ENCODE results near the gene RPA1. TPM values are rescaled to one million over a fixed set of nuclear protein-coding genes. Genes with fewer than 3 reads are reported as not detected.

RPA1 gene
- total RNA-seq, 1 experiment from 2014 or later = 198 TPM

DNA sequence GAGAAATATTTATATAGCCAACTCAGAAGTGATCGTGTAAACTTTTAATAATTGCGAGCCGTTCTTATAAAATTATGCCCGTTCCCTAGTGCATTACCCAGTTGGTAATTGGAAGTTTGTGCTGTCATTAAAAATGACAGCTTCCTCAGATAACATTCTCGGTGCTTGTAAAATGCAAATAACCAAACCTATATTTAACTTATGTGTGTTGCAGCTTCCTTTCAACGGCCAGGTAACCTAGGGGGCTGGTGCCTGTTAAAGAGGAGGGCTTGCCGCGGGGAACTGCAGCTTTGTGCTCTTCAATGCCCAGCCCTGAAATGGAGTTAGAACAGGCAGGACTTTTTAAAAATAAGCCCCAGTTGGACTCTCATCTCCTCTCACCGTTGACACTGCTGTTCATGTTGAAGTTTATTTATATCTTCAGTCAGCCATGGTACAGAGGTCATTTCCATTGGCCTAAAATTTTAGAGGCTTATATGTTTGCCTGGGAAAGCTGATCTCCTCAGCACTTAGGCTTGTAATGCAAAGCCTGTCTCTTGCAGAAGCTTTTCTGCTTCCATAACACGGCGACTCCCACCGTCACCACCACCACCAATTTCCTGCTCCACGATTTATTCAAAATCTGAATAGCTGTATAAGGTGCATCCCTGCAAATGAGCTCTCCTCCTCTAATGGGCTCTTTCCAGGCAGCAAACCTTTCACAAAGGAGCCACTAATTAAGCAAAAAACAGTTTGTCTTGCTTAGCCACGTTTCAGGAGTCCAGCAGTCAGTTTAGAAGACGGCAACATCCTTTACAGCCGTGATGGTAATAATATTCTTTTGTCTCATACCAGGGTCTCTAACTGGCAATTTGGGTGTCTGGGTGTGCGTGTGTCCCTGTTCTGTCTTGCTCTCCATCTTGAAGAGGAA is 74.7 kb downstream of the RPA1 start:
- H3K4me1 ChIP-seq (ENCODE audit: control insufficient read depth in 1 of 2, insufficient read depth in 2 of 2, low read length in 2 of 2) = no peaks in the 10 kb centered on the region; a peak in 1 of 4 replicates
- H3K27ac ChIP-seq (ENCODE audit: low read depth, low read length) = no peak overlapping the region
- RAD21 ChIA-PET (ENCODE audit: low non-redundant PET in 1 of 2, low total read pairs in 2 of 2, uncharacterized antibody in 2 of 2, unreplicated experiment in 2 of 2) = no interaction called here
- DNase-seq (ENCODE audit: low read depth, low spot score) (no peak), ATAC-seq (no peak)
- no peak overlapping the region for H3K4me3 ChIP-seq (replicated peaks in 1 of 2; ENCODE audit: low read depth in 1 of 2, low read length in 2 of 2)
- no peaks in the 10 kb centered on the region for H3K36me3 ChIP-seq (ENCODE audit: control insufficient read depth in 1 of 2, insufficient read depth in 2 of 2, low read length in 2 of 2)
- no peak overlapping the region for H3K4me2 ChIP-seq (ENCODE audit: low read length)
- peaks cover 9% of the 10 kb centered on the region; the same call in 1 of the 2 replicates for H3K27me3 ChIP-seq (ENCODE audit: insufficient read depth, low read length)
- no peaks in the 10 kb centered on the region for H3K79me2 ChIP-seq (ENCODE audit: insufficient read depth, low read length)
- no peak for TF ChIP-seq CEBPB (IDR thresholded peaks at IDR 0.05; ENCODE audit: low read depth)
- no peak for TF ChIP-seq YY1 (IDR thresholded peaks at IDR 0.05; ENCODE audit: extremely low read depth, insufficient replicate concordance, low read depth, low read length)
- H3K9me3 ChIP-seq (ENCODE audit: control insufficient read depth in 1 of 2, insufficient read depth in 1 of 2, low read depth in 1 of 2, low read length in 2 of 2) = no peaks in the 10 kb centered on the region
- H4K20me1 ChIP-seq (ENCODE audit: insufficient read depth) = no peaks in the 10 kb centered on the region
- CTCF ChIA-PET = interaction anchor here (1.2 kb wide), 1 partner anchor 340 kb away, joined by 3 read pairs; no protein-coding TSS in a partner anchor
- POLR2A ChIA-PET = no interaction called here
- H2AFZ ChIP-seq (ENCODE audit: low read depth, low read length, poor library complexity, severe bottlenecking) = no peak overlapping the region
- H3K9me2 ChIP-seq (ENCODE audit: insufficient read depth) = no peaks in the 10 kb centered on the region
- no TSS peak for BruUV-seq (replicated peaks)
- intact Hi-C loops (cut with micrococcal nuclease) = no loop called here
- H3K9ac ChIP-seq (ENCODE audit: low read length) = no peak overlapping the region

DNA sequence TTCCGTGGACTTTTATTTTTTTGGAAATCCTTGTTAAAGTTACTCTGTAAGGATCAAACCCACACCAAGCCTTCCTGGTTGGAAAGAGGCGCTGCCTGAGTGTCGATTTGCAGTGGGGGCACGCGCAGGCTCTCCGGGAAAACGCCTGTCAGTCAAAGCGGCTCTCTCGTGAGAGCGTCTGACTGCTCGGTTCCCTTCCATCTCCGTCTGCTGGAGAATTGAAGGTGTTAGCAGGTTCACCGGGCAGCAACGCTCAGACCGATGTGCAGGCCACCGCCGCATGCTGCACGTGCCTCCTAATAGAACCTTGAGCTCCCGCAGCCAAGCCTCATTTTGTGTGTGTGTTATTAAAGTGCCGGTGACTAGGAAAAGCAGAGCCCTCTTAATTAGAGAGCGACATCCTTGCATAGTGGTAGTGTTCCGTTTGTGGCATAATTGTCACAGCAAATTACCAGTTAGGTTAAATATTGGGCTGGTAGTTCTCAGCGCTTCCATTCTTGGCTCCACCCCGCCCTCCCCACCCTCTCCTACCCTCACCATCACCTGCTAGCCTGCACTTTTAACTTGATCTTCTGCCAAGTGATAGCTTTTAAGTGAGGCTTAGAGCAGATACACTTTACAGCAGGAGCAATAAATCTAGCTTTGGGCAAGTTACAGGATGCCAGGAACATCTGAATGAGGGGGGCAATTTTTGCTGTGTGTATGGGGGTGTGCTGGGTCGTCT is 75.5 kb downstream of the RPA1 start:
- POLR2A ChIA-PET = no interaction called here
- no TSS peak for BruUV-seq (replicated peaks)
- RAD21 ChIA-PET (ENCODE audit: low non-redundant PET in 1 of 2, low total read pairs in 2 of 2, uncharacterized antibody in 2 of 2, unreplicated experiment in 2 of 2) = no interaction called here
- no peak overlapping the region for H2AFZ ChIP-seq (ENCODE audit: low read depth, low read length, poor library complexity, severe bottlenecking)
- no peaks in the 10 kb centered on the region for H3K79me2 ChIP-seq (ENCODE audit: insufficient read depth, low read length)
- H3K27me3 ChIP-seq (ENCODE audit: insufficient read depth, low read length) = peaks cover 16% of the 10 kb centered on the region
- H3K9me3 ChIP-seq (ENCODE audit: control insufficient read depth in 1 of 2, insufficient read depth in 1 of 2, low read depth in 1 of 2, low read length in 2 of 2) = no peaks in the 10 kb centered on the region
- ATAC-seq = no peak
- intact Hi-C loops (cut with micrococcal nuclease) = no loop called here
- no peak overlapping the region for H3K4me2 ChIP-seq (ENCODE audit: low read length)
- no peaks in the 10 kb centered on the region for H3K9me2 ChIP-seq (ENCODE audit: insufficient read depth)
- H4K20me1 ChIP-seq (ENCODE audit: insufficient read depth) = no peaks in the 10 kb centered on the region
- no peaks in the 10 kb centered on the region; a peak in 1 of 4 replicates for H3K4me1 ChIP-seq (ENCODE audit: control insufficient read depth in 1 of 2, insufficient read depth in 2 of 2, low read length in 2 of 2)
- no peak overlapping the region for H3K4me3 ChIP-seq (replicated peaks in 1 of 2; ENCODE audit: low read depth in 1 of 2, low read length in 2 of 2)
- no peak for DNase-seq (ENCODE audit: low read depth, low spot score)
- H3K9ac ChIP-seq (ENCODE audit: low read length) = no peak overlapping the region
- TF ChIP-seq SIN3A (IDR thresholded peaks at IDR 0.05; ENCODE audit: low read depth) (no peak), POLR2A (IDR thresholded peaks at IDR 0.05; ENCODE audit: borderline replicate concordance, extremely low read depth, insufficient read depth, insufficient read length) (no peak), ELF1 (IDR thresholded peaks at IDR 0.05; ENCODE audit: borderline replicate concordance, low read depth) (no peak), SRF (IDR thresholded peaks at IDR 0.05; ENCODE audit: low read depth) (no peak)
- CTCF ChIA-PET = interaction anchor here (1.2 to 1.5 kb wide), 2 partner anchors 121 to 339 kb away, joined by 3 to 5 read pairs; no protein-coding TSS in a partner anchor
- H3K27ac ChIP-seq (ENCODE audit: low read depth, low read length) = no peak overlapping the region
- no peaks in the 10 kb centered on the region for H3K36me3 ChIP-seq (ENCODE audit: control insufficient read depth in 1 of 2, insufficient read depth in 2 of 2, low read length in 2 of 2)
